Uterus (tissue), 4 donors: ENCODE results near the gene NSG1. TPM values are rescaled to one million over a fixed set of nuclear protein-coding genes. Genes with fewer than 3 reads are reported as not detected.

Source experiments
- DNase-seq, 2 donors: peaks; one replicate each; pipeline ENCODE4 v3.0.0-alpha.2; 2019 to 2020
- H3K27ac ChIP-seq, 2 donors: fragments of 200-600 bp; sonication (generic); 1 replicate in 1 of 2; 2 replicates in 1 of 2; pipeline ENCODE4 v1.5.1; 2016 to 2018
- H3K27me3 ChIP-seq, 2 donors: fragments of 200-600 bp; sonication (generic); one replicate each; pipeline ENCODE4 v1.5.1; 2018 to 2019; ENCODE audit warnings: control low read depth in 1 of 2
- H3K36me3 ChIP-seq, 2 donors: fragments of 200-600 bp; sonication (generic); one replicate each; pipeline ENCODE4 v1.5.1; 2019; ENCODE audit warnings: control low read depth in 1 of 2
- H3K4me1 ChIP-seq, 2 donors: fragments of 200-600 bp; sonication (generic); one replicate each; pipeline ENCODE4 v1.5.1; 2018 to 2019; ENCODE audit warnings: control low read depth in 1 of 2
- H3K4me3 ChIP-seq, 2 donors: fragments of 200-600 bp; sonication (generic); 1 replicate in 1 of 2; 2 replicates in 1 of 2; pipeline ENCODE4 v1.5.1; 2018 to 2019; ENCODE audit warnings: mild to moderate bottlenecking in 1 of 2
- H3K9me3 ChIP-seq, 2 donors: fragments of 200-600 bp; sonication (generic); one replicate each; pipeline ENCODE4 v1.5.1; 2019; ENCODE audit warnings: control low read depth in 1 of 2
- CTCF ChIP-seq, 4 experiments: fragments of 200-600 bp in 2 of 4; fragments of 450-650 bp in 2 of 4; sonication (generic) in 2 of 4; IDR thresholded peaks; one replicate each; pipeline ENCODE4 v1.5.1; 2016 to 2019; ENCODE audit warnings: antibody characterized with exemption in 4 of 4, mild to moderate bottlenecking in 2 of 4, moderate library complexity in 1 of 4
- POLR2A ChIP-seq, 2 donors: fragments of 450-650 bp; IDR thresholded peaks; one replicate each; pipeline ENCODE4 v1.6.1; 2016; ENCODE audit warnings: antibody characterized with exemption in 2 of 2, mild to moderate bottlenecking in 1 of 2, moderate library complexity in 1 of 2
- intact Hi-C: fragments of 100-400 bp; cut with DNase I; formaldehyde crosslinking; loops from one replicate; pipeline ENCODE4 v1.15.1; 2023; ENCODE audit warnings: low total_unique reads
- total RNA-seq, 4 donors: library from RNA; depleted of rRNA in 3 of 4; stranded (reverse); fragments of >200 nt in 3 of 4; gene quantifications; one replicate each; pipeline versions ENCODE4 v1.1.0 to v1.2.4, GENCODE V29; 2014 to 2023
- donor health status: DM: yes; HTN: yes; CAD: no.

Gene NSG1
- total RNA-seq, 4 donors from 2014 or later, result 3.6 to 11.2 (median 3.8) TPM; not detected in 1

- no peak overlapping the region for H3K4me3 ChIP-seq
- H3K36me3 ChIP-seq, result no peaks in the 10 kb centered on the region
- no peaks in the 10 kb centered on the region for H3K9me3 ChIP-seq
- no peak for DNase-seq
- H3K27me3 ChIP-seq, result no peaks in the 10 kb centered on the region
- intact Hi-C loops, result no loop called here
- no peaks in the 10 kb centered on the region for H3K4me1 ChIP-seq
- H3K27ac ChIP-seq, result no peak overlapping the region
- TF ChIP-seq CTCF (IDR thresholded peaks at IDR 0.05) (no peak), POLR2A (IDR thresholded peaks at IDR 0.05) (no peak)
These were observed 23.8 kb upstream of the NSG1 start for GRCh38 chr4:4362991-4363697.

- no peak for TF ChIP-seq CTCF (IDR thresholded peaks at IDR 0.05)
- TF ChIP-seq POLR2A (IDR thresholded peaks at IDR 0.05), result no peak
- no peak for DNase-seq
- Histone ChIP-seq H3K27me3 (no peaks in the 10 kb centered on the region), H3K4me3 (no peak overlapping the region), H3K4me1 (no peaks in the 10 kb centered on the region), H3K27ac (no peak overlapping the region), H3K9me3 (no peaks in the 10 kb centered on the region), H3K36me3 (no peaks in the 10 kb centered on the region)
- intact Hi-C loops, result no loop called here
These were observed 22.8 kb upstream of the NSG1 start for GRCh38 chr4:4364061-4364460.

- Histone ChIP-seq H3K27ac (no peak overlapping the region), H3K9me3 (no peaks in the 10 kb centered on the region), H3K4me1 (no peaks in the 10 kb centered on the region), H3K36me3 (no peaks in the 10 kb centered on the region), H3K27me3 (no peaks in the 10 kb centered on the region), H3K4me3 (no peak overlapping the region)
- intact Hi-C loops, result no loop called here
- DNase-seq, result no peak
- TF ChIP-seq CTCF (IDR thresholded peaks at IDR 0.05) (no peak), POLR2A (IDR thresholded peaks at IDR 0.05) (no peak)
These were observed 22.3 kb upstream of the NSG1 start for GRCh38 chr4:4364486-4365208.

- TF ChIP-seq CTCF (IDR thresholded peaks at IDR 0.05) (no peak), POLR2A (IDR thresholded peaks at IDR 0.05) (no peak)
- Histone ChIP-seq H3K27me3 (no peaks in the 10 kb centered on the region), H3K4me1 (no peaks in the 10 kb centered on the region), H3K27ac (no peak overlapping the region), H3K9me3 (no peaks in the 10 kb centered on the region), H3K36me3 (no peaks in the 10 kb centered on the region), H3K4me3 (no peak overlapping the region)
- intact Hi-C loops, result no loop called here
- DNase-seq, result no peak
These were observed 17.9 kb upstream of the NSG1 start for GRCh38 chr4:4368809-4369580.
